ENCODE measurements around the gene IRS2.

DNA sequence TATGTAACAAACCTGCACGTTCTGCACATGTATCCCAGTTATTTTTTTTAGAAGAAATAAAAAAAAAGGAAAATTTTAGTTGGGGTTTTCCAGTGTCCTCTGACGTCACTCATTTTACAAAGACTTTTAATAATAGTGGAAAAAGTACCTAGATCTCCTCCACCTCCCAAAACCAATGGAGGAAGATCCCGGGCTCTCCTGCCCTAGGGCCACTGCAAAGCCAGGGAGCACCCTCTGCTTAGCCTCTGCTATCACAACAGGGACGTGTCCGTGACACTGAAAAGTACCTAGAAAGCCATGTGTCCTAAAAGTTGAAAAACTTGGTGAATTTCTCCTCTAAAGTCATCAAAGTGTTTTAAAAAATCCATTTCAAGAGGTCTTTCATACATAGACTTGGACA is 46.7 kb upstream of the IRS2 start:
- no peak for TF ChIP-seq EZH2phosphoT487 (IDR thresholded peaks at IDR 0.05; ENCODE audit: unreplicated experiment)
- TF ChIP-seq CTCF (conservative IDR thresholded peaks at IDR 0.05; ENCODE audit: low read depth in 2 of 2) = no peak
- TF ChIP-seq POLR2AphosphoS5 (IDR thresholded peaks at IDR 0.05; ENCODE audit: low read depth) = no peak

All from GM23338 (cell line).